ENCODE data around the gene MLF1.

MLF1 gene

DNA sequence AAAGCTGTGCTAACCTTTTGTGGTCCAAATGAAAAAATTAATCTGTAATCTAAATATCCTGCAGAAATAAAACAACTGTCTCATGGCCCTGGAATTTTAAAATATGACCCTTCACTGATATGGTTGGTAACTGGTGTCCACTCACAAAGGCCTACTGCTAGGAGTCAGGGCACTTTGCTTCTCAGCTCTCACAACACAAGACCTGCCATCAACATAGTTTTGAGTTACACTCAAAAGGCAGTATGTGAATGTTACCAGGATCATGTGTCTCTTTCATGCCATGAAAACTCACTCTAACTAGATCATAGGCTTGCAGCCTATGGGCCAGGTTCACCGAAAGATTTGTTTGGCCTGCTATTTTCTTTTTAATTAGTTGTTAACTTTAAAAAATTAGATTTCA is 10.0 kb upstream of the MLF1 start:
- no peak for TF ChIP-seq JUND (IDR thresholded peaks at IDR 0.05; ENCODE audit: low read depth)
- no peak for DNase-seq (ENCODE audit: low read depth in 1 of 2, low spot score in 1 of 2)
- in situ Hi-C loops (cut with HindIII; ENCODE audit: low pct_unique_long_range_greater_than_20kb, low sequenced_read_pairs), result no loop called here

DNA sequence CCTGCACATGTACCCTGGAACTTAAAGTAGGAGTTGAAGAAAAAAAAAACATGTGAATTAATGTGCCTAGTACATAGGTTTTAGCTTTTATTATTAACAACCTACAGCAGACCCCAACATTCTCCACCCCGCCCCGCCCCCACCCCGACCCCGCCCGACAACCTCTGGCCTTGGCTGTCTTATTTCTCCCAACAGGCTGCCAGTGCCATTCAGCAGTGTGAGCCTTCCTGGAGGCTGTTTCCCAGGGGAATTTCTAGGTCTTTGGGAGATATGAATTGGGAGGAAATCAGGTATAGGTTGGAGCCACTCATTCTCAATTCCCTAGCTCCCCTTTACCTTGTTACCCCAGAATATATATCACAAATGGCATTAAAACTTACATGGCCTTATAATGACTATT is 8.3 kb upstream of the MLF1 start:
- in situ Hi-C loops (cut with HindIII; ENCODE audit: low pct_unique_long_range_greater_than_20kb, low sequenced_read_pairs), result no loop called here
- no peak for DNase-seq (ENCODE audit: low read depth in 1 of 2, low spot score in 1 of 2)
- TF ChIP-seq JUND (IDR thresholded peaks at IDR 0.05; ENCODE audit: low read depth), result no peak

DNA sequence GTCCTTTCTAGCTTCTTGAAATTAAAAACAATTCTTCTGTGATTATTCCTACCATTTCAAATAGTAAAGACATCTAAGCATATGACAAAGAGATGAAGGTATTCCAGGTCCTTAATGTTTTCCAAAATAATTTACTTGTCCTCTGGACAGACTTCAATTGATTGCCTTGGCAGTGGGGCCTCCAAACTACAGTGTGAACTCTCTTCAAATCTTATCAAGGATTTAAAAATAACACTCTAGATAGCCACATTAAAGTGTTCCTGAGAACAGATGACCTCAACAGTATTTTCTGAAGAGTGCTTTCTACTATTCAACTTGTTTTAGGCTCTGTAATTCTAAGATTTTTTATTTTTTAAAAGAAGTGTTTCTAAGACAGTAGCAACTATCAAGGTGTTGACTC is 7.9 kb upstream of the MLF1 start:
- DNase-seq (ENCODE audit: low read depth in 1 of 2, low spot score in 1 of 2), result no peak
- in situ Hi-C loops (cut with HindIII; ENCODE audit: low pct_unique_long_range_greater_than_20kb, low sequenced_read_pairs), result no loop called here
- TF ChIP-seq JUND (IDR thresholded peaks at IDR 0.05; ENCODE audit: low read depth), result no peak

DNA sequence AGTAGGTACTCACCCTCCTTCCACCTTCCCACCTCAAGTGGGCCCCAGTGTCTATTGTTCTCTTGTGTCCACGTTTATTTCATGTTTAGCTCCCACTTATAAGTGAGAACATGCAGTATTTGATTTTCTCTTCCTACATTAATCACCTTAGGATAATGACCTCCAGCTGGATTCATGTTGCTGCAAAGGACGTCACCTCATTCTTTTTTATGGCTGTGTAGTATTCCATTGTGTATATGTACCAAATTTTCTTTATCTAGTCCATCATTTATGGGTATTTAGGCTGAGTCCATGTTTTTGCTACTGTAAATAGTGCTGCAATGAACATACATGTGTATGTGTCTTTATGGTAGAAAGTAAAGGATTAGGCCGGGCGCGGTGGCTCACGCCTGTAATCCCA is 5.9 kb upstream of the MLF1 start:
- DNase-seq (ENCODE audit: low read depth in 1 of 2, low spot score in 1 of 2), result no peak
- in situ Hi-C loops (cut with HindIII; ENCODE audit: low pct_unique_long_range_greater_than_20kb, low sequenced_read_pairs), result no loop called here
- no peak for TF ChIP-seq JUND (IDR thresholded peaks at IDR 0.05; ENCODE audit: low read depth)

DNA sequence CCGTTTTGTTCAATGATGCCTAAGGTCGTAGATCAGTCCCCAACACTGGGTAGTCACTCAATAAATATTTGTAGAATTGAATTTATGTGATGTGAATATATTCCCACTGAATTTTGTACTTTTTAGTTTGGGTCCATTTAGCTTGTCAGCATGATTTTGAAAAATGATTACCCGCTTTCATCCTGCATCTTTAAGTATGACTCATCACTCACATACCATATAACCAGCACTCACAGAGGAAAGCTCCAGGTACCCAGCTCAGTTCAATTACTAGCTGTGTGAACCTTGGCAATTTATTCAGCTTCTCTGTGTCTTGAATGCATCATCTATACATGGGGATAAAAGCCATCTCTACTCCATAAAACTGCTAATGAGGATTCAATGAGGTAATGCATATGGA is 2.2 kb upstream of the MLF1 start:
- in situ Hi-C loops (cut with HindIII; ENCODE audit: low pct_unique_long_range_greater_than_20kb, low sequenced_read_pairs), result no loop called here
- no peak for TF ChIP-seq JUND (IDR thresholded peaks at IDR 0.05; ENCODE audit: low read depth)
- no peak for DNase-seq (ENCODE audit: low read depth in 1 of 2, low spot score in 1 of 2)

DNA sequence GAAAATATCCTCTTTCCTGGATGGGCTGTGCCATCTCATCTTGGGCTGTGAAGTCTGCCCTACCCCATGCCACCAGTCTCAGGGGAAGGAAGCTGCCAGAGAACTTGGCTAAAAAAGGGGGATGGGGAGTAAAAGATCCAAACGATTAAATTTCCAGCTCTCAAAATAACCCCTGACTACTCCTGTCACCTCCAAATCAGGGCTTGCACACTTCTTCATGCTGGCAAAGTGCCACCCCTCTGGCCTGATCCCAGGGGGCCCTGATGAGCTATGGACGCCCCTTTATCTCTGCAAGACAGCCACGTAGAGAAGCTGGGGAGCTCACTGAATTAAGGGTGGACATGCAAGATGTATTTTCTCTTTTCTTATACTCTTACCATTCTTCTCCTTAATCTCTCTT is 1.2 kb upstream of the MLF1 start:
- no peak for TF ChIP-seq JUND (IDR thresholded peaks at IDR 0.05; ENCODE audit: low read depth)
- DNase-seq (ENCODE audit: low read depth in 1 of 2, low spot score in 1 of 2), result no peak
- in situ Hi-C loops (cut with HindIII; ENCODE audit: low pct_unique_long_range_greater_than_20kb, low sequenced_read_pairs), result no loop called here

DNA sequence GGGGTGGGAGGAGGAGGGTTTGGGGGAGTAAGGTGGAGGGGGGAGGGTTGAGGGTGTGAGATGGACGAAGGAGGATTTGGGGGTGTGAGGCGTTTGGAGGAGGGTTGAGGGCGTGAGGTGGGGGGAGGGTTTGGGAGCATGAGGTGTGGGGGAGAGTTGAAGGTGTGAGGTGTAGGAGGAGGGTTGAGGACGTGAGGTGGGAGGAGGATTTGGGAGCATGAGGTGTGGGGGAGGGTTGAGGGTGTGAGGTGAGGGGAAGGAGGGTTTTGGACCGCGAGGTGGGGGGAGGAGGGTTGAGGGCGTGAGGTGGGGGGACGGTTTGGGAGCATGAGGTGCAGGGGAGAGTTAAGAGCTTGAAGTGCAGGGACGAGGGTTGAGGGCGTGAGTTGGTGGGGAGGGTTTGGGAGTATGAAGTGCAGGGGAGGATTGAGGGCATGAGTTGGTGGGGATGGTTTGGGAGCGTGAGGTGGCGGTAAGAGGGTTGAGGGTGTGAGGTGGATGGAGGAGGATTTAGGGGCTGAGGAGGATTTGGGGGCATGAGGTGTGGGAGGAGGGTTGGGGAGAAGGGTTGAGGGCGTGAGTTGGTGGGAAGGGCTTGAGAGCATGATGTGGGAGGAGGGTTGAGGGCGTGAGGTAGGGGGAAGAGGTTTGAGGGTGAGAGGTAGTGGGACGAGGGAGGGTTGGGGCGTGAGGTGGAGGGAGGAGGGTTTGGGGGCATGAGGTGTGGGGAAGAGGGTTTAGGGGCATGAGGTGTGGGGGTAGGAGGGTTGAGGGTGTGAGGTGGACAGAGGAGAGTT is 1.2 kb downstream of the MLF1 start:
- TF ChIP-seq JUND (IDR thresholded peaks at IDR 0.05; ENCODE audit: low read depth), result no peak
- DNase-seq (ENCODE audit: low read depth in 1 of 2, low spot score in 1 of 2), result no peak
- in situ Hi-C loops (cut with HindIII; ENCODE audit: low pct_unique_long_range_greater_than_20kb, low sequenced_read_pairs), result no loop called here

DNA sequence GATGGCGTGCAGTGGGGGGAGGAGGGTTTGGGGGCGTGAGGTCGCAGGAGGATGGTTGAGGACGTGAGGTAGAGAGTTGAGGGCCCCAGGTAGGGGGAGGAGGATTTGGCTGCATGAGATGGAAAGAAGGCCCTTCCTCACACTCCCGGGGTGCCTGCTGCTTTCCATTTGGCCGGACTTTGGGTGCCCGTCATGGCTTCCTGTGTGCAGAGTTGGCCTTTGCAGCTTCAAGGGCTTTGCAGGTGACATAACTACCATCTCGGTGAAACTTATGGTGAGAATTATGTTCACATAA is 1.7 kb downstream of the MLF1 start:
- TF ChIP-seq JUND (IDR thresholded peaks at IDR 0.05; ENCODE audit: low read depth), result no peak
- no peak for DNase-seq (ENCODE audit: low read depth in 1 of 2, low spot score in 1 of 2)
- in situ Hi-C loops (cut with HindIII; ENCODE audit: low pct_unique_long_range_greater_than_20kb, low sequenced_read_pairs), result no loop called here

DNA sequence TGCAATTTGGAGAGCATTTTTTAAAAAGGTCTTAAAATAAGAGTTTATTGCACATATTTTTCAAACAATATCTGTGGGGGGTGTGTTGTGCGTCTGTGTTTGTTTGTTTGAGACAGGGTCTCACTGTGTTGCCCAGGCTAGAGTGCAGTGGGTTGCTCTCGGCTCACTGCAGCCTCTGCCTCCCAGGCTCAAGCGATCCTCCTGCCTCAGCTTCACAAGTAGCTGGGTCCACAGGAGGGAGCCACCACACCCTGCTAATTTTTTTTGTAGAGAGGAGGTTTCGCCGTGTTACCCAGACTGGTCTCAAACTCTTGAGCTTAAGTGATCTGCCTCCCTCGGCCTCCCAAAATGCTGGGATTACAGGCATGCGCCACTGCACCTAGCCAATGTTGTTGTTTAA is 2.7 kb downstream of the MLF1 start:
- TF ChIP-seq JUND (IDR thresholded peaks at IDR 0.05; ENCODE audit: low read depth), result no peak
- DNase-seq (ENCODE audit: low read depth in 1 of 2, low spot score in 1 of 2), result peak in 1 of 2 experiments; percentile 36
- in situ Hi-C loops (cut with HindIII; ENCODE audit: low pct_unique_long_range_greater_than_20kb, low sequenced_read_pairs), result no loop called here

DNA sequence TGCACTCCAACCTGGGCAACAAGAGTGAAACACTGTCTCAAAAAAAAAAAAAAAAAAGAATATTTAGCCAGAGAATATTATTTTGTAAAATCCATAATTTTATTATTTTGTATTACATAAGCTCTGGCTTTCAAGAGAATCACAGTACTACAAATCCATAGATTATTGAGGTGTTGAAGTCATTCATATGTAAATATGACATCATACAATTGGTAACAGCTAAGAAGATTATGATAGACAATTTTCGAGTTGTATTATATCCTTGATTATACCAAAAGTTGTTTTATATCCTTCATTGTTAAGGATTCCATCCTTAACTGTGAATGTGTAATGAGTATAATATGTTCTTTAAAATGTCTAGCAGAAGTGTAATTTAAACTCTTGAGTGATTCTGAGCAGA is 3.7 kb downstream of the MLF1 start:
- in situ Hi-C loops (cut with HindIII; ENCODE audit: low pct_unique_long_range_greater_than_20kb, low sequenced_read_pairs), result no loop called here
- no peak for TF ChIP-seq JUND (IDR thresholded peaks at IDR 0.05; ENCODE audit: low read depth)

DNA sequence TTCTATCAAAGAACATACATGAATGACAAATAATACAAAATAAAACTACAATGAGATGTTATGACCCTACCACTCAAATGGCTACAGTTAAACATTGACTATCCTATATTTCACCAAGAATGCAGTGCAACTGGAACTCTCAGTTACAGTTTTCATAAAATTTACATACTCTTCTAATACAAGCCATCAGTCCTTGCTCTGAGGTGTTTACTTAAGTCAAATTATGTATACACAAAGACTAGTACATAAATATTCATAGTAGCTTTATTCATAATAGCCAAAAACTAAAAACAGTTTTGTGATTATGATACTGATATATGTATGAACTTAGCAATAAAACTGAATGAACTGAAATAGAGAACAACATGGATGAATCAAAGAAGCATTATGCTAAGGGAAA is 19.2 kb downstream of the MLF1 start:
- in situ Hi-C loops (cut with HindIII; ENCODE audit: low pct_unique_long_range_greater_than_20kb, low sequenced_read_pairs), result no loop called here
- TF ChIP-seq JUND (IDR thresholded peaks at IDR 0.05; ENCODE audit: low read depth), result no peak
- DNase-seq (ENCODE audit: low read depth in 1 of 2, low spot score in 1 of 2), result peak in 1 of 2 experiments; percentile 21

More for the DNA sequence above, 3.7 kb downstream of the MLF1 start:
- no peak for DNase-seq (ENCODE audit: low read depth in 1 of 2, low spot score in 1 of 2)

DNA sequence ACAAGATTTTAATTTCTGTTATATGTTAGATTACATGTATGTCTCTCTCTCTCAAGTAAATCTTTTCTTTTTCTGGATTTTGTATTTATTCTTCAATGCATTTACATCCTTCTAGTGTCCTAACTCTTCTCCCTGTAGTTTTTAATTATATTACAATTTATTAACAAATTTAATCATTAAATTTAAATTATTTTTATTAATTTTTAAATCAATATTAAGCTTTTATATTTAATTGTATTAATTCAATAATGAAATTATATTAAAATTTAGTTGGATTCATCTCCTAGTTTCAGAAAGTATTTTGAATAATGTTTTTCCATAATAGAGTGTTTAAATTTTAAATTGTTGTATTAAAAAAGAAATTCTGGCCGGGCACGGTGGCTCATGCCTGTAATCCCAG is 29.8 kb downstream of the MLF1 start:
- no peak for TF ChIP-seq JUND (IDR thresholded peaks at IDR 0.05; ENCODE audit: low read depth)
- in situ Hi-C loops (cut with HindIII; ENCODE audit: low pct_unique_long_range_greater_than_20kb, low sequenced_read_pairs), result no loop called here
- no peak for DNase-seq (ENCODE audit: low read depth in 1 of 2, low spot score in 1 of 2)

DNA sequence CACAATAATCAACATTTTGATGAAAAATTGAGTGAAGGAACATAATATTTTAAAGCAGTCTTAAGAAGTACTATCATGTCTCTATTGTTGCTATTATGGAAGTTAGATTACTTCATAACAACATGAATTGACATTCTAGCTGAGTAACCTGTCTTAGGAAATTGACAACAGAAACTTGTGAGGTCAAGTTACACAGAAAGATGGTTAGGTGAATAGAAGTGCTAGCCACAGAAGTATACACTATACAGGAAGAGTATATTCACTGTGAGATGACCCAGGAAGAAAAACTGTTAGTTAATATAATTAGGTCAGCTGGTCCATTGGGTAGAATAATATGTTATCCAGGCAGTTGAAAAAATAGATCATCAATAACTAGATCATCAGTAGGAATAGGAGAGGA is 31.2 kb downstream of the MLF1 start:
- in situ Hi-C loops (cut with HindIII; ENCODE audit: low pct_unique_long_range_greater_than_20kb, low sequenced_read_pairs), result no loop called here
- DNase-seq (ENCODE audit: low read depth in 1 of 2, low spot score in 1 of 2), result no peak
- TF ChIP-seq JUND (IDR thresholded peaks at IDR 0.05; ENCODE audit: low read depth), result no peak

All from T47D (cell line).